HG02852 (cell line): ENCODE data around the gene NMT1.
A peak's percentile ranks its signal among the peaks of the same experiment; 100 is the strongest.
"Not testable (repeated sequence)": the region's sequence is repeated elsewhere in the genome, so short reads cannot be mapped to it uniquely, and the experiment has no call there.

Source experiments
- ATAC-seq: cut with Tn5 transposase; IDR thresholded peaks from one replicate; pipeline ENCODE4 v1.9.1; 2021; ENCODE audit warnings: mild to moderate bottlenecking, moderate library complexity; ENCODE audit not compliant: unreplicated experiment

Gene NMT1

DNA sequence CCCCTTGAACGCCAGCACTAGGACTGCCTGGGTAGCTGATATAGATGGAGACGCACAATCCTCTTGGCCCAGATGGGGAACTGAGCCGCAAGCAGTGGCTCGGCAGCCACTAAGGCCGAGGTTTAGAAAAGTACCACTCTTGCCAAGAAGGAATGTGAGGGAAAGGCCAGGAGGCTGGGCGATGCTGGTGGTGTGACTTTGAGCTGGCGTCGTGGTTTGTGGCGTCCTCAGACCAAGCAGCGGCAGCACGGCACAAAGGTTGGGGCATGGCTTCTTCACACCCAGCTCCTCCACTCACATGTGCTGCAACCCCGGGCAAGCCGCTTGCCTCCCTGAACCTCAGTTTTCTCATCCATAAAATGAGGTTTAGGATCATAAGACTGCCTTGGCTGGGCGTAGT, 25.3 kb upstream of the NMT1 start:
- no peak for ATAC-seq

DNA sequence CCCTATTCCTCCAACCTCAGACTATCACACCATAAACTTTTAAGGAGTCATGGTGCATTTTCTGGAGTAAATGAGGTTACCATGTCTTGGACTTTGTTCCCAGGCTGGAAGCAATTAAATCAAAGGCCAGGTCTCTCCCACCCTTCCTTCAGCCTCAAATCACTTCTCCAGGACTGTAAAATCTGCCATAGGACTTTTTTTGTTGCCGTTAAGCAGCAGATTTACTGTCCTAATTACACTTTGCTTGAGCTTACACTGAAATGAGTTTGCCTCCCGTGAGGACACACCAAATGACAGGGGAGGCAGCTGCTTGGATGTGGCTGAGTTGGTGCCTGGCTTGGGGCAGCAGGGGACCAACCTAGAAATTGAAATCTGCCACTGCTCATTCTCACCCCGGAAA, 24.4 kb upstream of the NMT1 start:
- no peak for ATAC-seq

- no peak for ATAC-seq
Measured at GRCh38 chr17:45038728-45039634, 22.1 kb upstream of the NMT1 start.

- ATAC-seq = no peak
Measured at GRCh38 chr17:45040459-45040858, 20.7 kb upstream of the NMT1 start.

DNA sequence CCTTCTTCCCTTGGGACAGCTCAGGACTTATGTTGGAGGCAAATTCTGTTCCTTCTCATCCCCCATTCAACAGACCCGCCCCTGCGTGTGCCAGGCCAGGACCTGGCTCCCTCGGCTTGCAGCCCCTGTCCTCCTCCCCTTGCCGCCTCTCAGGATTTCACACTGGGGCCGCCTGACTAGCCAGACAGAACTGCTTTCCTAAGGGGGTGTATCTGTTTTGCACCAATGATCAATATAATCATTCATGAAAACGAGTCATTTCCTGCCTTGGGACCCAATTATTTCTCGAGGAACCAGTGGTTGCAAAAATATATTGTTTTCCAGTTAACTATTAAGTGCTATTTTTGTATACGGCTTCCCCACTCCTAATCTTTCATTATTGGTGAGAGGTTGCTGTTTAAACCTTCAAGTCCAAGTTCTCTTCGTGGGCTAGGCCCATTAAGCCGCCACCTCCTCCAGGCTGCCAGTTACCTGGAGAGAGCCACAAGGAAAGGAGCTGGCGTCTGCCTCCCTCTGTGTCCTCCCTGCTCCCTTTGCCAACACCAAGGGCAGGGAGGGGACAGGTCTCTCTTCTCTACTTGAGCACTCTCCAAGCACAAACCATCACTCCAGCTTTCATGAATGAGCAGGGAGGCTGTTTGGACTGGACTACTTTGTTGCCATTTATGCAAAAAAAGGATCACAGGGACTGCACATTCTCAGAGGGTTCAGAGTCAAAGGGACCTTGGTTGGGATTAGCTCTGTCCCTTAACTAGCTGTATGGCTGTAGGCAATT, 18.6 kb upstream of the NMT1 start:
- no peak for ATAC-seq

- no peak for ATAC-seq
Measured at GRCh38 chr17:45043813-45044540, 17.1 kb upstream of the NMT1 start.

- no peak for ATAC-seq
Measured at GRCh38 chr17:45046537-45047125, 14.5 kb upstream of the NMT1 start.

GRCh38 chr17:45048795-45049563, 12.1 kb upstream of the NMT1 start:
- ATAC-seq = no peak

DNA sequence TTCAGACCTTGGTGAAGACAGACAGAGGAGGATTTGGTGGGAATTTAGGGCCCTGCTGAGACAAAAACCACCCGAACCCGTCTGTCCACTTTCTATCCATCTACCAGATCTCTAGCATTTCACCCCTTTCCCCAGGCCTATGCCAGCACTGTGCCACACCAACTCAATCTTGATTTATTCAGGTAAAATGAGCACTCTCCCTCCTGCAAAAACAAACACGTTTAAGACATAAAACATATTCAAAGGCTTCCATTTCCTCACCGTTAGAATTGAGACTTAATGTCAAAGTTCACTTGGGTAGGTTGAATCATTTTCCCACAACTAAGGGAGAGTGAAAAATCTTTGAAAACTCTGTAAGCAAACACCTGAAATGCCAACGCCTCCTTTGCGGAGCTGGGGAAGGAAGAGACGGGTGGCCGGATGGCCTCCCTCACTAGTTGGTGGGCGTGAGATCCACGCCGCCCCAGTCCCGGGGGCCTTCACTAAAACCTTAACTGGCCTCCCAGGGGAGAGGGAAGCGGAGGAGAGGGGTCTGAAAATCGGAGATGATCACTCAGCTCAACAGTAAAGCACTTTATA, 10.5 kb upstream of the NMT1 start:
- no peak for ATAC-seq

DNA sequence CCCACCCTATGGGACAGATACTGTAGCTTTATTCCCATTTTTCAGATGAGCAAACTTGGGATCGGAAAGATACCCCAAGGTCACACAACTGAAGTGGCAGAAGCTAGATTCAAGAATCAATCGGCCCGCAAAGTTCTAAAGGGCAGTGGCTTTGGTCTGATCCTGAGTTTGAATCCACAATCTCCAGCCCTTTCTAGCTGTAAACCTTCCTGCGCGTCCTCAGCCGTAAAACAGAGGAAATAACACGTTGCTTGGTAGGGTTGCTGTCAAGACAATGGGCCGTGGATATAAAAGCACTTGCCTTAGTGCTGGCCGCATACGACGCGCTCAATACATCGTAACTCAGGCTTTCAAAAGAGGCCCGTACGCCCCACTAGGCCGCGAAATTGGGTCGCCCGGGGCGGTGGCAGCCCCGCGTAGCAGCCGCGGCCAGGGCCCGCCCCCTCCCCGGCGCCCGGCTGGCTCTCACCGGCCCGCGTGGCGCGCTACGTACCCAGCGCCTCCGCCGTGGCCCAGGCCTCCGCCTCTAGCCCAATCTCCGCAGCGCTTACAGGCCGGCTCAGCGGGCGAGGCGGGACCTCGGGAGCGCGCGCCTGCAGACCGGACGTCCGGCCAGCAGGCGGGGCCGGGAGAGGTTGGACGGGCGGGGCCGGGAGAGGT, 9.9 kb upstream of the NMT1 start, which contains the start of gene DCAKD:
Gene DCAKD (minus strand): TSS at position 573 of the 660 bp plus-strand sequence. CDS start 16,747 bp downstream, outside the sequence.
- ATAC-seq = peak; percentile 90

DNA sequence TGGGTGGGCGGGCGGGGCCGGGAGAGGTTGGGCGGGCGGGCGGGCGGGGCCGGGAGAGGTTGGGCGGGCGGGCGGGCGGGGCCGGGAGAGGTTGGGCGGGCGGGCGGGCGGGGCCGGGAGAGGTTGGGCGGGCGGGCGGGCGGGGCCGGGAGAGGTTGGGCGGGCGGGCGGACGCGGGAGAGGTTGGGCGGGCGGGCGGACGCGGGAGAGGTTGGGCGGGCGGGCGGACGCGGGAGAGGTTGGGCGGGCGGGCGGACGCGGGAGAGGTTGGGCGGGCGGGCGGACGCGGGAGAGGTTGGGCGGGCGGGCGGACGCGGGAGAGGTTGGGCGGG, 9.4 kb upstream of the NMT1 start:
- not testable (repeated sequence) for ATAC-seq

DNA sequence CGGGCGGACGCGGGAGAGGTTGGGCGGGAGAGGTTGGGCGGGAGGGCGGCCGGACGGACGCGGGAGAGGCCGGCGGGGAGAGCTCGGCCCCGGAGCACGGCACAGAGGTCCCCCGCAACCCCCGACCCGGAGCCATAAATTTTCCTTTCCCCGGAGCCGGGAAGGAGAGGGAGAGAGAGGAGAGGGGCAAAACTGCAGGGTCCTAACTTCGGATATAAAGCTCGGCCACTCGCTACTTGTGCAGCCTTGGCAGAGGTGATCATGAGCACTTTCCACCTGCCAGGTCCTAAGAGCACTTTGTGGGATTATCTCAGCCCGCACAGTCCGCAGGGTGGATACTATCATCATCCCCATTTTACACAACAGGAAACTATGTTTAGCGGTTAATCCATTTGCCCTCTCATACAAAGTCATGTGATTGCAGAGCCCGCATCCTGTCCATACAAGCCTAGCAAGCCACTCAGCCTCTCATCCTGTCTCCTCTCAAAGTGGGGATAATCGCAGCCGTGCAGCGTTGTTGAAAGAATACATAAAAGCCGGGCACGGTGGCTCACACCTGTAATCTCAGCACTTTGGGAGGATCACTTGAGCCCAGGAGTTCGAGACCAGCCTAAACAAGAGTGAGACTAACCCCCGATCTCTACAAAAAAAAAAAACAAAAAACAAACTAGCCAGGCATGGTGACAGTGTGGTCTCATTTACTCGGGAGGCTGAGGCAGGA, 8.9 kb upstream of the NMT1 start:
- no peak for ATAC-seq

DNA sequence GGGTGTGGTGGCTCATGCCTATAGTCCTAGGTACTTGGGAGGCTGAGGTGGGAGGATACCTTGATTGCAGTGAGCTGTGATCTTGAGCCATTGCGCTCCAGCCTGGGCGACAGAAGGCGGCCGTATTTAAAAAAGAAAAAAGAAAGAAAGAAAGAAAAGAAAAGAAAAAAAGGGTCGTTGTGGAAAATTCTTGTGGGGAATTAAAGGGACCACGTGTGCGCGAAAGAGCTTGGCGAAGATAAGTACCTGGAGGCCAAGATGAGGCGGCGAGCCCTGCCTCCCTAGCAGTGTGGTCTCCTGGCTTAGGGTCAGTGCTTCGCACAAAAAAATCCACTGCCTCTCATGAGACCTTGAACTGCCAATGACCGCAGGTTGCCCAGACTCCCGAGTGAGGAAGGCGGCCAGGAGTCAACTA, 728 bp upstream of the NMT1 start:
- no peak for ATAC-seq

DNA sequence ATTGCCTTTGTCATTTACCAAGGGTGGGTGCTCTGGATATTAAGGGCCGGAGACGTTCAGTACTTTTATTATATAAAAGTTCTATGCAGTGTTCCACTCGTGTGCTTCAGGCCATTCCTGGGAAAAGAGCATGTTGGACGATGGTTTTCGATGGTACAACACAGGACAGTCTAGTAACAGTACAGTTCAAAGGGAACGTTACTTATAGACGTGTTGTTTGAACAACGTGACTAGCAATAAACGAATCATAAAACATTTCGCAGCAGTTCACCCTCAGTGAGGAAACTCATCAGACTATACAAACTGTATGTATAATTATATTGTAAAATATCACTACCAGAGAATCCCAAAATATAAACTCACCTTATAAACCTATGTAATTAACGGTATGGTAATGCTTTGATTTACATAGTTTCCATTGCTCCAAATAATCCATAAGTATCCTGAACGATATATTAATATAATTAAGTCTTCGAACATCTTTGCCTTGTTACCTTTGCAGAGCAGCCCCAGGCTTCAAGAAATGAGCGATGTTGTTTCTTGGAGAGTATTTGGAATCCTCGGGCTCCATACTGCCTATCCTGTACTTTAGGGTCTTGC, 589 bp downstream of the NMT1 start:
- no peak for ATAC-seq

- no peak for ATAC-seq
Measured at GRCh38 chr17:45063198-45063597, 2.1 kb downstream of the NMT1 start.

GRCh38 chr17:45067637-45068036, 6.5 kb downstream of the NMT1 start:
- ATAC-seq = no peak

DNA sequence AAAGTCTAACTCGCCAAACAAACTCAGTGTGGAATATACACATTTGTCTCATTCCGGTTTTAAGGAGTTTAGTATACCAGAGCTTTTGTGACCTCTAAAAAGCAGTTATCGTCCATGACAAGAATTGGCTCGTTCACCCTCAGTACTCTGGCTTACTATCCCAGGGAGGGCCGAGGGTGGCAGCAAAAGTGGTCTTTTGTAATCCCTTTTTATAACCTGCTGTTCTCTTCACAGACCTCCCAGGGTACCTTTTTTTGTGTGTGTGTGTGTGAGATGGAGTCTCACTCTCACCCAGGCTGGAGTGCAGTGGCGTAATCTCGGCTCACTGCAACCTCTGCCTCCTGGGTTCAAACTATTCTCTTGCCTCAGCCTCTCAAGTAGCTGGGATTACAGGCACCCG, 8.9 kb downstream of the NMT1 start:
- no peak for ATAC-seq

- no peak for ATAC-seq
Measured at GRCh38 chr17:45070809-45071208, 9.7 kb downstream of the NMT1 start.
